ENCODE results near the gene PPP1R10.
A peak's percentile ranks its signal among the peaks of the same experiment; 100 is the strongest.
"Not testable (repeated sequence)": the region's sequence is repeated elsewhere in the genome, so short reads cannot be mapped to it uniquely, and the experiment has no call there.

The PPP1R10 gene

DNA sequence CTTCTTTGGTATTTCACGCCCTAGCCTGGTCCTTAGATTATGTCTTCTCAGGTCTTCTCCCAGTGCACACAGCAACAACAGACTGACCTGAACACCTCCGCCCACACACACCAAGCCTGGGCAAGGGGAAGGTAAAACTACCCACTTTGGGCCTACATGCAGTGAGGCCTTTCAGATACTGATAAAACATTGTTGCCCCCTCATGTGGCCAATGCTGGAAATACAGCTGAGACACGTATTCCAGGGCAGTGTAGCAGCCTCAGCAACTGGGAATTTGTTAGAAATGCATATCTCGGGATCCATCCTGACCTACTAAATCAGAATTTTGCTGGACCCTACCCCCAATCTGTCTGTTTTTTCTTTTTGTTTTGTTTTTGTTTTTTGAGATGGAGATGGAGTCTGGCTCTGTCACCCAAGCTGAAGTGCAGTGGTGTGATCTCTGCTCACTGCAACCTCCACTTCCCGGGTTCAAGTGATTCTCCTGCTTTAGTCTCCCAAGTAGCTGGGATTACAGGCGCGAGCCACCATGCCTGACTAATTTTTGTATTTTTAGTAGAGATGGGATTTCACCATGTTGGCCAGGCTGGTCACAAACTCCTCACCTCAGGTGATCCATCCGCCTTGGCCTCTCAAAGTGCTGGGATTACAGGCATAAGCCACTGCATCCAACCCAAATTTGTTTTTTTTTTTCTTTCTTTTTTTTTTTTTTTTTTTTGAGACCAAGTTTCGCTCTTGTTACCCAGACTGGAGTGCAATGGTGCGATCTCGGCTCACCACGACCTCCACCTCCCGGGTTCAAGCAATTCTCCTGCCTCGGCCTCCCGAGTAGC lies 19.5 kb downstream of the PPP1R10 start:
- TF ChIP-seq, protein P1, sequence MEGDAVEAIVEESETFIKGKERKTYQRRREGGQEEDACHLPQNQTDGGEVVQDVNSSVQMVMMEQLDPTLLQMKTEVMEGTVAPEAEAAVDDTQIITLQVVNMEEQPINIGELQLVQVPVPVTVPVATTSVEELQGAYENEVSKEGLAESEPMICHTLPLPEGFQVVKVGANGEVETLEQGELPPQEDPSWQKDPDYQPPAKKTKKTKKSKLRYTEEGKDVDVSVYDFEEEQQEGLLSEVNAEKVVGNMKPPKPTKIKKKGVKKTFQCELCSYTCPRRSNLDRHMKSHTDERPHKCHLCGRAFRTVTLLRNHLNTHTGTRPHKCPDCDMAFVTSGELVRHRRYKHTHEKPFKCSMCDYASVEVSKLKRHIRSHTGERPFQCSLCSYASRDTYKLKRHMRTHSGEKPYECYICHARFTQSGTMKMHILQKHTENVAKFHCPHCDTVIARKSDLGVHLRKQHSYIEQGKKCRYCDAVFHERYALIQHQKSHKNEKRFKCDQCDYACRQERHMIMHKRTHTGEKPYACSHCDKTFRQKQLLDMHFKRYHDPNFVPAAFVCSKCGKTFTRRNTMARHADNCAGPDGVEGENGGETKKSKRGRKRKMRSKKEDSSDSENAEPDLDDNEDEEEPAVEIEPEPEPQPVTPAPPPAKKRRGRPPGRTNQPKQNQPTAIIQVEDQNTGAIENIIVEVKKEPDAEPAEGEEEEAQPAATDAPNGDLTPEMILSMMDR (IDR thresholded peaks at IDR 0.05; ENCODE audit: low read depth, low read length): peak; percentile 82
- not testable (repeated sequence) for H3K4me1 ChIP-seq; H3K27me3 ChIP-seq; H3K4me3 ChIP-seq (ENCODE audit: low read depth, low read length); H3K9me3 ChIP-seq
- H3K36me3 ChIP-seq: peaks cover 47% of the 10 kb centered on the region
- DNase-seq: peak; percentile 87

DNA sequence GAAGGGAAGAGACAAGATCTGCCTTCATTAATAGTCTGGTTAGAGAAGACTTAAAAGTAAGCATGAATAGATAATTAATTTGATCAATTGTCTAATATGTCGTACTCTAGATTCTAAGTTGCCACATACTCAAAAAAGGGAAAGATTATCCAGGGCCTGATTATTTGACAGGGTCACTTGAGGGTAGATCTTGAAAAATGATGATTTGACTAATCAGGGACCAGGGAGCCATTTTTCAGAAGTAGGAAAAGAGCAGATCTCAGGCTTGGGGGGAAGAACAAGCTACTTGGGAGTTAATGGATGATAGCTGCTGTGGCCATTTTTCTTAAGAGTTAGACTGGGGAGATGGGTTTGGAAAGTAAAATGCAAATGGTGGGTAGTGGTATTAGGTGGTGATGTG lies 24.8 kb downstream of the PPP1R10 start:
- TF ChIP-seq, protein P1 (IDR thresholded peaks at IDR 0.05; ENCODE audit: low read depth, low read length): no peak
- no peak overlapping the region for H3K4me3 ChIP-seq (ENCODE audit: low read depth, low read length)
- no peaks in the 10 kb centered on the region for H3K27me3 ChIP-seq
- H3K36me3 ChIP-seq: peaks cover 71% of the 10 kb centered on the region
- H3K4me1 ChIP-seq: no peaks in the 10 kb centered on the region
- no peak for DNase-seq
- no peaks in the 10 kb centered on the region for H3K9me3 ChIP-seq

DNA sequence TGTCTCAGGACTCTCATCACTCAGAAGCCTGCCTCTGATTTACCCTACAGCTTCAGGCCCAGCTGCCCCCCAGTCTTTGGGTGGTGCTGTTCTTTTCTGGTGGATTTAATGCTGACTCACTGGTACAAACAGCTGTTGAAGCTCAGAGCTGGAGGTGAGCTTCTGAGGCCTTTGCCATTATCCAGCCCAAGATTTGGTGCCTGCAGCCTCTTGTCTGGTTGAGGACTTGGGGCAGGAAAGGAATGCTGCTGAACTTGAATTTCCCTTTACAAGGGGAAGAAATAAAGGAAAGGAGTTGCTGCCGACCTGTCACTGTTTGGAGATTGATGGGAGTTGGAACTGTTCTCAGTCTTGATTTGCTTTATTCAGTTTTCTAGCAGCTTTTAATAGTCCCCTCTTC lies 26.0 kb downstream of the PPP1R10 start:
- H3K4me3 ChIP-seq (ENCODE audit: low read depth, low read length): no peak overlapping the region
- H3K36me3 ChIP-seq: peaks cover 78% of the 10 kb centered on the region
- DNase-seq: no peak
- no peaks in the 10 kb centered on the region for H3K9me3 ChIP-seq
- no peaks in the 10 kb centered on the region for H3K27me3 ChIP-seq
- no peaks in the 10 kb centered on the region for H3K4me1 ChIP-seq
- TF ChIP-seq, protein P1 (IDR thresholded peaks at IDR 0.05; ENCODE audit: low read depth, low read length): no peak

DNA sequence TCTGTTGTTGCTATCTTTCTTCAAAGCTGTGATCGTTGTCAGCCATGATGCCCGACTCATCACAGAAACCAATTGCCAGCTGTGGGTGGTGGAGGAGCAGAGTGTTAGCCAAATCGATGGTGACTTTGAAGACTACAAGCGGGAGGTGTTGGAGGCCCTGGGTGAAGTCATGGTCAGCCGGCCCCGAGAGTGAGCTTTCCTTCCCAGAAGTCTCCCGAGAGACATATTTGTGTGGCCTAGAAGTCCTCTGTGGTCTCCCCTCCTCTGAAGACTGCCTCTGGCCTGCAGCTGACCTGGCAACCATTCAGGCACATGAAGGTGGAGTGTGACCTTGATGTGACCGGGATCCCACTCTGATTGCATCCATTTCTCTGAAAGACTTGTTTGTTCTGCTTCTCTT lies 26.5 kb downstream of the PPP1R10 start:
- Histone ChIP-seq H3K36me3 (peaks cover 83% of the 10 kb centered on the region), H3K4me3 (ENCODE audit: low read depth, low read length) (no peak overlapping the region), H3K4me1 (no peaks in the 10 kb centered on the region), H3K9me3 (no peaks in the 10 kb centered on the region), H3K27me3 (no peaks in the 10 kb centered on the region)
- no peak for DNase-seq
- TF ChIP-seq, protein P1 (IDR thresholded peaks at IDR 0.05; ENCODE audit: low read depth, low read length): no peak

DNA sequence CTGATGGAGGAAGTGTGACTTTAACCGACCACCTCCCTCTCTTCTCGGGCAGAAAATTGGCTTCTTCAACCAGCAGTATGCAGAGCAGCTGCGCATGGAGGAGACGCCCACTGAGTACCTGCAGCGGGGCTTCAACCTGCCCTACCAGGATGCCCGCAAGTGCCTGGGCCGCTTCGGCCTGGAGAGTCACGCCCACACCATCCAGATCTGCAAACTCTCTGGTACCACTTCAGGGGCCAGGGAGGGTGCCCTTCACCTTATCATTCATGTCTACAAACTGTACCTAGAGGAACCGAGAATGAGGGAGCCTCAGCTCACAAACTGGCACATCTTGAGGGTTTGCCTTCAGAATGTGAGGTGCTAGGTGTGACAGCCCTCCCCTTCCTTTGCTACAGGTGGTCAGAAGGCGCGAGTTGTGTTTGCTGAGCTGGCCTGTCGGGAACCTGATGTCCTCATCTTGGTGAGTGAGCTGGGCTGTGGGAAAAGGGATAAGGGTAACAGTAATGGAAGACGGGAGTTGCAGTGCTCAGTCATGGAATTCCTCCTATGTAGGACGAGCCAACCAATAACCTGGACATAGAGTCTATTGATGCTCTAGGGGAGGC lies 27.2 kb downstream of the PPP1R10 start:
- no peak overlapping the region for H3K4me3 ChIP-seq (ENCODE audit: low read depth, low read length)
- H3K27me3 ChIP-seq: no peaks in the 10 kb centered on the region
- no peaks in the 10 kb centered on the region for H3K9me3 ChIP-seq
- TF ChIP-seq, protein P1 (IDR thresholded peaks at IDR 0.05; ENCODE audit: low read depth, low read length): no peak
- no peaks in the 10 kb centered on the region for H3K4me1 ChIP-seq
- no peak for DNase-seq
- peaks cover 90% of the 10 kb centered on the region for H3K36me3 ChIP-seq

DNA sequence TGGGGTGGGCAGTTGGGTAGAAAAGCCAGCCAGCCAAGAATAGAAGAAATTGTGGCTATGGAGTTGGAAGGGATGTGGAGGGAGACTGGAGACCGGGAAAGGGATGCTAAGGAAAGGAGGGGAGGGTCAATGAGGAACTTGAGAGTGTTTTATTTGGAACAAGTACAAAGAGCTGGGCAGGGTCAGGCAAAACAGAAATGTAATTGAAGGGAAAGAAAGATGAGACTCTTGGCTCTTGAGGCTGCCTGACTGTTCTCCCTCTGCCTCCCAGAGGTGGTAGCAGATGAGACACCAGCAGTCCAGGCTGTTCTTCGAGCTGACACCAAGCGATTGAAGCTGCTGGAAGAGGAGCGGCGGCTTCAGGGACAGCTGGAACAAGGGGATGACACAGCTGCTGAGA lies 33.1 kb downstream of the PPP1R10 start:
- Histone ChIP-seq H3K27me3 (no peaks in the 10 kb centered on the region), H3K36me3 (peaks cover 93% of the 10 kb centered on the region), H3K4me3 (ENCODE audit: low read depth, low read length) (no peak overlapping the region), H3K4me1 (no peaks in the 10 kb centered on the region), H3K9me3 (no peaks in the 10 kb centered on the region)
- no peak for DNase-seq
- TF ChIP-seq, protein P1 (IDR thresholded peaks at IDR 0.05; ENCODE audit: low read depth, low read length): no peak

Measured in BE2C (cell line).